KMS-11 (cell line): ENCODE results near the gene NPHP4.

Experiments used
- H2AFZ ChIP-seq: fragments of 200-600 bp; sonication (generic); 2 replicates; pipeline ENCODE4 v1.6.1; 2016; ENCODE audit warnings: antibody characterized with exemption, mixed run types, low read depth
- H3K27ac ChIP-seq: fragments of 200-600 bp; sonication (generic); 2 replicates; pipeline ENCODE4 v1.6.1; 2016; ENCODE audit warnings: mild to moderate bottlenecking, mixed run types
- H3K27me3 ChIP-seq: fragments of 200-600 bp; sonication (generic); 2 replicates; pipeline ENCODE4 v1.6.1; 2017; ENCODE audit warnings: mild to moderate bottlenecking, low read depth, mixed run types, moderate library complexity; ENCODE audit not compliant: insufficient read depth
- H3K36me3 ChIP-seq: fragments of 200-600 bp; sonication (generic); 2 replicates; pipeline ENCODE4 v1.6.1; 2017; ENCODE audit warnings: mild to moderate bottlenecking, mixed run types; ENCODE audit not compliant: insufficient read depth
- H3K4me1 ChIP-seq: fragments of 200-600 bp; sonication (generic); 2 replicates; pipeline ENCODE4 v1.6.1; 2016; ENCODE audit warnings: mild to moderate bottlenecking, low read depth, mixed run types; ENCODE audit not compliant: poor library complexity, severe bottlenecking
- H3K4me2 ChIP-seq: fragments of 200-600 bp; sonication (generic); 2 replicates; pipeline ENCODE4 v1.7.0; 2016; ENCODE audit warnings: mild to moderate bottlenecking, mixed run types
- H3K4me3 ChIP-seq: fragments of 200-600 bp; sonication (generic); IDR thresholded peaks from 2 replicates; pipeline ENCODE4 v1.6.1; 2017; ENCODE audit warnings: low read depth, low read length, mixed read lengths; ENCODE audit not compliant: insufficient read depth
- H3K79me2 ChIP-seq: fragments of 200-600 bp; sonication (generic); 2 replicates; pipeline ENCODE4 v1.6.1; 2016; ENCODE audit warnings: low read depth, mixed run types; ENCODE audit not compliant: insufficient read depth
- H3K9ac ChIP-seq: fragments of 200-600 bp; sonication (generic); 2 replicates; pipeline ENCODE4 v1.6.1; 2016; ENCODE audit warnings: mild to moderate bottlenecking, mixed run types
- H4K20me1 ChIP-seq: fragments of 200-600 bp; sonication (generic); 2 replicates; pipeline ENCODE4 v1.6.1; 2016; ENCODE audit warnings: mild to moderate bottlenecking, mixed run types; ENCODE audit not compliant: insufficient read depth
- CTCF ChIP-seq: fragments of 200-600 bp; sonication (generic); conservative IDR thresholded peaks from 2 replicates; pipeline ENCODE4 v1.6.1; 2017; ENCODE audit warnings: low read depth, mild to moderate bottlenecking, antibody characterized with exemption, low read length, moderate library complexity, mixed read lengths

Gene NPHP4

GRCh38 chr1:5966543-5967205 is 25.6 kb downstream of the NPHP4 start:
- Histone ChIP-seq H3K4me1 (no peaks in the 10 kb centered on the region), H3K4me2 (no peak overlapping the region), H3K27ac (no peak overlapping the region), H3K79me2 (no peaks in the 10 kb centered on the region), H3K36me3 (no peaks in the 10 kb centered on the region), H3K4me3 (no peak overlapping the region), H2AFZ (no peak overlapping the region), H3K27me3 (no peaks in the 10 kb centered on the region), H3K9ac (no peak overlapping the region), H4K20me1 (no peaks in the 10 kb centered on the region)
- no peak for TF ChIP-seq CTCF

- TF ChIP-seq CTCF, result no peak
- no peaks in the 10 kb centered on the region for H4K20me1 ChIP-seq
- no peaks in the 10 kb centered on the region for H3K79me2 ChIP-seq
- H3K9ac ChIP-seq, result no peak overlapping the region
- H3K4me3 ChIP-seq, result no peak overlapping the region
- H2AFZ ChIP-seq, result no peak overlapping the region
- H3K27ac ChIP-seq, result no peak overlapping the region
- no peaks in the 10 kb centered on the region for H3K4me1 ChIP-seq
- no peaks in the 10 kb centered on the region for H3K27me3 ChIP-seq
- peaks cover 4% of the 10 kb centered on the region; the same call in 1 of the 2 replicates for H3K36me3 ChIP-seq
- no peak overlapping the region for H3K4me2 ChIP-seq
These were observed 26.6 kb downstream of the NPHP4 start for GRCh38 chr1:5965586-5966131.

GRCh38 chr1:5962265-5963105 is 29.7 kb downstream of the NPHP4 start:
- H3K27ac ChIP-seq, result no peak overlapping the region
- no peaks in the 10 kb centered on the region for H3K4me1 ChIP-seq
- TF ChIP-seq CTCF, result no peak
- H3K4me3 ChIP-seq, result no peak overlapping the region
- no peak overlapping the region for H2AFZ ChIP-seq
- H3K36me3 ChIP-seq, result peaks cover 5% of the 10 kb centered on the region; the same call in 1 of the 2 replicates
- H3K79me2 ChIP-seq, result no peaks in the 10 kb centered on the region
- H3K9ac ChIP-seq, result no peak overlapping the region
- H3K4me2 ChIP-seq, result no peak overlapping the region
- H4K20me1 ChIP-seq, result no peaks in the 10 kb centered on the region
- H3K27me3 ChIP-seq, result no peaks in the 10 kb centered on the region

GRCh38 chr1:5961601-5962000 is 30.6 kb downstream of the NPHP4 start:
- H3K27ac ChIP-seq, result no peak overlapping the region

More at GRCh38 chr1:5961601-5962000, 30.6 kb downstream of the NPHP4 start:
- H3K4me2 ChIP-seq, result no peak overlapping the region
- no peaks in the 10 kb centered on the region for H3K79me2 ChIP-seq
- no peak overlapping the region for H3K9ac ChIP-seq
- H3K4me1 ChIP-seq, result no peaks in the 10 kb centered on the region
- no peak overlapping the region for H3K4me3 ChIP-seq
- H3K27me3 ChIP-seq, result no peaks in the 10 kb centered on the region
- peaks cover 5% of the 10 kb centered on the region; the same call in 1 of the 2 replicates for H3K36me3 ChIP-seq
- H2AFZ ChIP-seq, result no peak overlapping the region
- H4K20me1 ChIP-seq, result no peaks in the 10 kb centered on the region
- no peak for TF ChIP-seq CTCF
